ENCODE data around the gene CACNG5.

CACNG5 gene

GRCh38 chr17:66826856-66827255 is 8.1 kb upstream of the CACNG5 start:
- no peak for DNase-seq (ENCODE audit: low read depth)

GRCh38 chr17:66829386-66829864 is 5.5 kb upstream of the CACNG5 start:
- peak; percentile 45 for DNase-seq (ENCODE audit: low read depth)

DNA sequence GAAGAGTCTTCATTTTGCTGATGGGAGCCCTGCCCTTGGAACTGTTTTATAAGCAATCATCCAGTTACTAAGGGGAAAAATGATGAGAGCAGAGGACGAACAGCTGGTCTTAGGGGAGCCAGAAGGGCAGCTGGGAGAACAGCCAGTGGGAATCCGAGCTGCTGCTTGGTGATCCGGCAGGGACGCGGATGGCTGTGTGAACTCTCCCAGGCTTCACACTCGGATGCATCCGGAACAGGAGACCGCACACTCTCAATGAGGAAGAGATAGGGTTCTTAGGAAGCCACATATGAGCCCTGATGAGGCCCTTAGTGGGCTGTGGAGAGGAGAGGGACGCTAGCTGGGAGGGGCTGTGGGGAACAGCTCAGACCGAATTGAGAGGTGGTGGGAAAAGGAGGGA is 5.0 kb upstream of the CACNG5 start:
- DNase-seq (ENCODE audit: low read depth) = no peak

- no peak for DNase-seq (ENCODE audit: low read depth)
Observed at GRCh38 chr17:66830451-66830850, 4.5 kb upstream of the CACNG5 start.

- no peak for DNase-seq (ENCODE audit: low read depth)
Observed at GRCh38 chr17:66831383-66832210, 3.3 kb upstream of the CACNG5 start.

DNA sequence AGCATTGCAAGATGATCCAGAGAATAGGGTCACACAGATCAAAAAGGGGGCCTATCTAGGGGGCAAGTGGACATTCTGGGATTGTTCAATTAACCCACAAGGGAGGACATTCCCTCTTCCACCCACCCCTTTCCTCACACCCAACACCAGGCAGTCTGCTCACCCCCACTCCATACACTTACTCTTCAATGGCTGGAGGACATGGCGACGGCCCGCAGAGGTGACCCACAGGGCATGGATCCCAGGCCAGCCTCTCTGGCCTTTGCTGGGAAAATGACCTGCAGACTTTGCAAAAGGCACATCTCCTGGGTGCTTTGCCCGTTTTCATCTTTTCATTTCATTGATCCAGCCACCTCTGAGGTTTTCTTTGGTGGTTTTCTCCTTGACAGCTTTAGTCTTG is 1.7 kb upstream of the CACNG5 start:
- DNase-seq (ENCODE audit: low read depth) = no peak

DNA sequence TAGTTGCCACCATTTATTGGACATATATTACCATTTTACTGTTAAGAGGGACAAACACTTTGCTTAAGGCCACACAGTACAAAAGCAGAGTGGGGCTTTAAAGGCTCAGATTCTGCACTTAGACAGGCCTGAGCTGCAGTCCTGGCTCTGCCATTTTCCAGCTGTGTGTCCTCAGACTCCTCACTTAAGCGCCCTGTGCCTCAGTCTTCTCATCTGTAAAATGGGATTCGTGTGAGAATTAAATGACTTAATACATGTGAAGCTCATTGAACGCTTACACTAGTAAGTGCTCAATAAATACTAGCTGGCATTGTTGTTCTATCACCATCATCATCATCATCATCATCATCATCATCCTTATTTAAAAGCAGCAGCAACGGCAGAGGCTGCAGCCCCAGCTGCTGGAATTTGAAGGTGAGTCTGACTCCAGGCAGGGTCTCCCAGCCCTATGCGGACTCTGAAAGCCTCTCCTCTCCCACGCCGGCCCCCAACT is 445 bp upstream of the CACNG5 start:
- no peak for DNase-seq (ENCODE audit: low read depth)

GRCh38 chr17:66835476-66835875 is 559 bp downstream of the CACNG5 start:
- DNase-seq (ENCODE audit: low read depth) = no peak

GRCh38 chr17:66836063-66837005 is 1.4 kb downstream of the CACNG5 start:
- no peak for DNase-seq (ENCODE audit: low read depth)

- DNase-seq (ENCODE audit: low read depth) = no peak
Observed at GRCh38 chr17:66837226-66837625, 2.3 kb downstream of the CACNG5 start.

DNA sequence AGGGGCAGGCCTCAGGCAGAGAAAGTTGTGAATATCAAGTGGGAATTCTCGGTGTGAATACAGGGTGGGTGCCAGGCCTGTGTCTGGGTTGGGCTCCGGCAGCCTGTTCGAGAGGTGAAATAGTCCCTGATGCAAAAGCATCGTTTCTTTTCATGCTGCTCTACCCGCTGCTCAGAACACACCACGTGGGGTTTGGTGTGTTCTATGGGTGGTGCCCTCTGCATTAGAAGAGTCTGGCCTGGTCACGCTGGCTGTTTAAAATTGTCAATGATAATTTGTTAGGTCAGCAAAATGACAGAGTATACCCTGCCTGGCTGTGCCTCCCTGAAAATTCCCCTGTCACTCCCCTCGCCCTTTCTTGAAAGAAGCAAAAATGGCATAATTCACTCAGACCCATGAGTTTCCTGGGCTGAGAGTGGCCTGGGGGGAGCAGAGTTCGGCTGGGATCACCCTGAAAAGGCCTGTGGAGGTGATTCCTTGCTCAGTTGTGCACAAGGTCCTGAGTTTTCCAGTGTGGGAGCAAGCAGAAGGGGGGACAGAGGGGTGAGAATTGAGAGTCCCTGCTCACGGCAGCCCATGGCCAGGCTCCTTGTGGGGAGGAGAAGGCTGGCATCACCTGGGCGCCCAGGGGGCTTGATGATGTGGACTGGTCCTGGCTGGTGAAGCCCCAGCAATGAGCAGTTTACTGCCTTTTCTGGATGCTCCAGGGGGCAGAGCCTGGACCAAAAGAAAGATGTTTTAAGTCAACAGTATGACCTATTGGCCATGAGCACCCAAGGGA is 3.2 kb downstream of the CACNG5 start:
- DNase-seq (ENCODE audit: low read depth) = no peak

DNA sequence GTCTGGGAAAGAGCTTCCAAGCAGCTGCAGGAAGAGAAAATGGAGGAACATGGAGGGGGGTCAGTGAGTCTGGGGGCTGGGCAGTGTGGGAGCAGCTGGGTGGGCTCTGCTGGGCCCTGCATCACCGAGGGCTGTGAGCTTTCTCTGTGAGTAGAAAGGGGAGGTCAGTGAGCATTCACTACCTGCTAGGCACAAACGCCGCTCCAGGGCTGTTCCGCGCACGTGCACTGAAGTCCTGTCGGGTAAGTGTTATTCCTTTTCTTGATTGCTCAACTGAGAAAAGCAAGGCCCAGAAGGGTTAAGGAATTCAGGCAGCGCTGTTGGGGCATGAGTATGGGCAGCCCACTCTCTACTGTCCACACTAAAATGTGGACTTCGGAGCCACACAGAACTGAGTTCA is 4.7 kb downstream of the CACNG5 start:
- no peak for DNase-seq (ENCODE audit: low read depth)

DNA sequence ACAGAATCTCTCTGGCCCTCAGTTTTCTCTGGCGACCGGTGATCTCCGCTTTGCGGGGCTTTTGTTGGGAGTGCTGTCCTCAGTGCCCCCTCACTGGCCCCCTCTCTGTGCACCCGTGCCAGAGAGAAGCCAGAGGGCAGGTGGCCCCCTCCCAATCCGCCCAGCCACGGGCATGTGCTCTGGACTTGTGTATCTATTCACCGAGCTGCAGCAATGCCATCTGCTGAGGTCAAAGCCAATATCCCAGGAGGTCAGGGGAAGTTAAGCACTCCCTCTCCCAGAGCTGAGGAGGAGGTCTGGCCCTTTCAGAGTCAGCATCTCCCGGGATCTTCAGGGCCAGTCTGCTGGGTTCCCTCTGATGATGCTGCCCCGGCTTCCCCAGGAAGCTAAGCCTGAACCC is 5.1 kb downstream of the CACNG5 start:
- DNase-seq (ENCODE audit: low read depth) = no peak

GRCh38 chr17:66841328-66841727 is 6.4 kb downstream of the CACNG5 start:
- no peak for DNase-seq (ENCODE audit: low read depth)

- no peak for DNase-seq (ENCODE audit: low read depth)
Observed at GRCh38 chr17:66841744-66842143, 6.8 kb downstream of the CACNG5 start.

DNA sequence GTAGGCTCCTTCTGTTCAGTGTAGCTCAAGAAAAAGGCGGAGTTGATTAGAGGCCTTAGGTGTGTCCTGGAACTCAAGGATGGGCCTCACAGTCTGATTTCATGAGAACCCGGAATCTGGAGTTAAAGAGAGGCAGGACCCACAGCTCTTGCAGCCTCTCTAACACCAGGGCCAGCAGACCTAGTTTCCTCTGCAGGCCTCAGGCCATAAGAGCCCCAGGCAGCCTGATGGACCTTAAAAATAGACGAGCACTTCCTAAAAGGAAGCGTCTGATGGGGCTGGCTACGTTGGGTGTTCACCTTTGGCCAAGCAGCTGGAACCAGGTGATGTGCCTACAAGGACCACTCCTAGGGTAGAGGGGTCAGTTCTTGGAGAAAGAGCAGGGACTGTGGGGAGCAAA is 7.6 kb downstream of the CACNG5 start:
- DNase-seq (ENCODE audit: low read depth) = no peak

- no peak for DNase-seq (ENCODE audit: low read depth)
Observed at GRCh38 chr17:66842959-66843358, 8.0 kb downstream of the CACNG5 start.

DNA sequence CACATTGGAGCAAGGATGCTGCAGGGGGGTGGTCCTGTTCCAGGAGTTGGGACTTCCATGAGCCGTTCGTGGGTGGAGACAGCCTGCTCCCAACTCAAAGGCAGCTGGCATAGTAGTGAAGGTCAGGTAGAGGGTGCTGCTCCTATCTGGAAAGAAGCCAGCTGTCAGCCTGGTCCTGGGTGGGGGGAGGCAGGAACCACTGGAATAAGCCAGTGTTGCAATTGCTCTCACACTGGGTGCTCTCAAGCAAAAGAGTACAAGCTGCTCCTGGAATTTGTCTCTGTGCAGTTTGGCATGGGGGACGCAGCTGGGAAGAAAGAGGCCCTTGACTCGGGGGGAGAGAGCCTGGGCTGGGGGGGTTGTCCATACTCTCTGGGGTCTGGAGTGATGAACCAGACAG is 8.7 kb downstream of the CACNG5 start:
- no peak for DNase-seq (ENCODE audit: low read depth)

- DNase-seq (ENCODE audit: low read depth) = no peak
Observed at GRCh38 chr17:66847704-66848103, 12.8 kb downstream of the CACNG5 start.

- no peak for DNase-seq (ENCODE audit: low read depth)
Observed at GRCh38 chr17:66848496-66848895, 13.6 kb downstream of the CACNG5 start.

- no peak for DNase-seq (ENCODE audit: low read depth)
Observed at GRCh38 chr17:66849032-66849655, 14.2 kb downstream of the CACNG5 start.
